GM12874 (cell line): Measurements from ENCODE around the gene THSD8.

Experiments
- CTCF ChIP-seq: IDR thresholded peaks from 2 replicates; pipeline ENCODE4 v1.5.1; 2011; ENCODE audit warnings: low read depth, mild to moderate bottlenecking, control low read depth, low read length, moderate library complexity; ENCODE audit not compliant: insufficient read depth

Gene THSD8

DNA sequence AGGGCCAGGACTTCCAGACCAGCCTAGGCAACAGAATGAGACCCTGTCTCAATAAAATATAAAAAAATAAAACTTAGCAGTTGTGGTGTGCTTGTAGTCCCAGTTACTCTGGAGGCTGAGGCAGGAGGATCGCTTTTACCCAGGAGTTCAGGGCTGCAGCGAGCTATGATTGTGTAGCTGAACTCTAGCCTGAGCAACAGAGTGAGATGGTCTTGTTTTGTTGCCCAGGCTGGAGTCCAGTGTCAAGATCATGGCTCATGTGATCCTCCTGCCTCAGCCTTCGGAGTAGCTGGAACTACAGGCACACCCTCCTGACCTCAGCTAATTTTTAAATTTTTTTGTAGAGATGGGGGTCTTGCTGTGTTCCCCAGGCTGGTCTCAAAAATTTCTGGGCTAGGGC, 14.9 kb upstream of the THSD8 start:
- TF ChIP-seq CTCF: no peak

DNA sequence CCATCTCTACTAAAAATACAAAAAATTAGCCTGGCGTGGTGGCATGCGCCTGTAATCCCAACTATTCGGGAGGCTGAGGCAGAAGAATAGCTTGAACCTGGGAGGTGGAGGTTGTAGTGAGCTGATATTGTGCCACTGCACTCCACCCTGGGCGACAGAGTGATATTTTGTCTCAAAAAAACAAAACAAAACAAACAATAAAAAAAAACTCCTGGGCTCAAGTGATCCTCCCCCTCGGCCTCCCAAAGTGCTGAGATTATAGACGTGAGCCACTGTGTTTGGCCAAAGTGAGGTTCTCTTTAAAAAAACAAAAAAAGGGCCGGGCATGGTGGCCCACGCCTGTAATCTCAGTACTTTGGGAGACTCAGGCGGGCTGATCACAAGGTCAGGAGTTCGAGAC, 14.4 kb upstream of the THSD8 start:
- TF ChIP-seq CTCF: no peak

GRCh38 chr19:12788042-12788681, 13.7 kb upstream of the THSD8 start:
- no peak for TF ChIP-seq CTCF

- 0 out of 2 replicates have a peak, but pooled peaks have one; percentile 12 for TF ChIP-seq CTCF
These were observed 13.2 kb upstream of the THSD8 start for GRCh38 chr19:12788682-12789097.

- TF ChIP-seq CTCF: no peak
These were observed 12.6 kb upstream of the THSD8 start for GRCh38 chr19:12789098-12789903.

DNA sequence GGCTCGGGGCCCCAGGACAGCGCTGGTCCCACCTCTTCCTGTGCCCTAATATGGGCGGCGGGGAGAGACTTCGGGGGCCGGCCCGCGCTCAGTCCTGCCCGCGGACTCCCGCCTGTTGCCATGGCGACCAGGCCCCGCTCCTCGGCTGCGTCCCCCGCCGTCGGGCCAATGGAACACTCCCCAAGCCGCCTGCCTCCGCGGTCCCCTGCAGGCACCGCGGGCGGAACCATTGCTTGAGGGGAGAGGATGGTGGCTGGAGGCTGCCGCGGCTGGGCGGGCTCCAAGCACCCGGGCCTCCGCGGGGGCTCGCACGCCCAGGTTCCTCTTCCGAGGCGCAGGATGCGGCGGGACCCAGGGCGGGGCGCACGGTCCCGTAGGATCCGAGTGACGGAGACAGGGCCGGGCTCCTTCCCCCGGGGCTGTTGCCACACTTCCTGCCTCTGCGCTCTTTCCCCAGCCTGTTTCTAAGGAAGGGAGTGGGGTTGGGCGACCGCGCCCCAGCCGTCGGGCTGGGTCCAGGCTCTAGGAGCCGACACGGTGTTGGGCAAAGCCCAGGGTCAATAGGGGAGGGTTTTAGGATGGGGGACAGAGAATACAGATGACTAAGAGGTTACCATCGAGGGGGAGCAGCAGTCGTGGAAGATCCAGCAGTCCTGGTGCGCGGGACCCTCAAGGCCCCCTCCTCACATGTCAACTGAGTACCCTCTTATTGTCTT, 11.8 kb upstream of the THSD8 start:
- TF ChIP-seq CTCF: no peak

DNA sequence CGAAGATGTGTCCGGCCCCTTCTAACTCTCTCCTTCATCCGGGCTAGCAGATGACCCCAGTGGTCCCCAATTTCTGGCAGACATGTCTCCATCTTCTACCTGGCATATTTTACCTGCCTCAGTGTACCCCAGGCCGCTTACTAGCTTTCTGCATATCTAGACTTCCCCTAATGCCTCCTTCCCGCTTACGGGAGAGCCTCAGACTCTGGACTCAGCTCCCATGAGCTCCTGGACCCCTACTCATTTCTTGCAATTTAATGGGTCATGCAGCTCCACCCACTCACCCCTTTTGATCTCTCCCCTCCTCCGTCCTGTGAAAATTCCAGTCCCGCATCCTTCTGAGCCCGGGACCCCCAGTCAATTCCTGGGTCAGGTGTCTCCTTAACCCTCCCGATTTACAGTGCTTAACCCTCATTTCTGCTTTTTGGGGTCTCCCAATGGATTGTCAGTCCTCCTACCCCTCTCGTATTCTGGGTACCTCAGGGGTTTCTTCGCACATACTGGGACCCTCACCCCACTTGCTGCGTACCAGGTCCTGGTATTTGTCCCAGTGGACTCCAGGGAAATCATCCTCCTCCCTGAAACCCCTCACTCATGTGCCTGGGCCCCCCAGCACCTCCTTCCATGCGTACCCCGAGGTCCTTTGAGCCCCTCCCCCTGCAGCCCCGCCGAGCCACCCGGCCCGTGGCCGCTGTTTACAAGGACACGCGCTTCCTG, 11.1 kb upstream of the THSD8 start:
- TF ChIP-seq CTCF: no peak
